Measurements from ENCODE around the gene ZNF836. TPM values are rescaled to one million over a fixed set of nuclear protein-coding genes. Genes with fewer than 3 reads are reported as not detected.

ZNF836 gene
- total RNA-seq, 3 donors from 2014 or later (not counting 1 experiment from before 2014, with no cell fraction given): 27.9 to 40.2 (median 28.0) TPM

- Histone ChIP-seq H3K9me3 (ENCODE audit: control insufficient read depth, insufficient read depth, low read length) (no peaks in the 10 kb centered on the region), H3K4me3 (ENCODE audit: low read length) (no peak overlapping the region), H3K4me1 (ENCODE audit: control insufficient read depth, insufficient read depth, low read length) (peaks cover 36% of the 10 kb centered on the region), H3K27ac (ENCODE audit: low read length) (no peak overlapping the region), H3K27me3 (ENCODE audit: control insufficient read depth, insufficient read depth, low read length) (no peaks in the 10 kb centered on the region), H3K36me3 (ENCODE audit: control insufficient read depth, insufficient read depth, low read length) (peaks cover 22% of the 10 kb centered on the region)
- intact Hi-C loops (cut with micrococcal nuclease): loop anchor here (5.0 kb wide), 1 partner anchor 45 kb away; no protein-coding TSS in a partner anchor
- Mint-ChIP-seq H3K9me3 (no peaks in the 10 kb centered on the region), H3K27me3 (ENCODE audit: low read depth in 2 of 2) (no peaks in the 10 kb centered on the region), H3K4me1 (peaks cover 57 to 63% of the 10 kb centered on the region in 2 donors), H3K4me3 (peak overlapping the region; percentile 99), H3K27ac (peak overlapping the region; percentile 99), H3K36me3 (peaks cover 6% of the 10 kb centered on the region)
- ATAC-seq (no peak), DNase-seq (no peak)
- 51% methylated on average over 2 of the region's 2 CpGs for WGBS (ENCODE audit: insufficient coverage)
- no peak for TF ChIP-seq CTCF (IDR thresholded peaks at IDR 0.05)
Observed at GRCh38 chr19:52191951-52192350, 20.5 kb upstream of the ZNF836 start.

- Mint-ChIP-seq H3K27ac (peak overlapping the region; percentile 99), H3K27me3 (ENCODE audit: low read depth in 2 of 2) (no peaks in the 10 kb centered on the region), H3K9me3 (no peaks in the 10 kb centered on the region), H3K4me1 (peaks cover 57 to 63% of the 10 kb centered on the region in 2 donors), H3K4me3 (peak overlapping the region; percentile 99), H3K36me3 (peaks cover 6% of the 10 kb centered on the region)
- H3K4me3 ChIP-seq (ENCODE audit: low read length): no peak overlapping the region
- intact Hi-C loops (cut with micrococcal nuclease): loop anchor here (5.0 kb wide), 1 partner anchor 46 kb away; no protein-coding TSS in a partner anchor
- TF ChIP-seq CTCF (IDR thresholded peaks at IDR 0.05): no peak
- peaks cover 36% of the 10 kb centered on the region for H3K4me1 ChIP-seq (ENCODE audit: control insufficient read depth, insufficient read depth, low read length)
- ATAC-seq: no peak
- H3K36me3 ChIP-seq (ENCODE audit: control insufficient read depth, insufficient read depth, low read length): peaks cover 18% of the 10 kb centered on the region
- 77% methylated on average over 5 of the region's 5 CpGs for WGBS (ENCODE audit: insufficient coverage)
- H3K27ac ChIP-seq (ENCODE audit: low read length): no peak overlapping the region
- no peaks in the 10 kb centered on the region for H3K27me3 ChIP-seq (ENCODE audit: control insufficient read depth, insufficient read depth, low read length)
- no peaks in the 10 kb centered on the region for H3K9me3 ChIP-seq (ENCODE audit: control insufficient read depth, insufficient read depth, low read length)
- DNase-seq: no peak
Observed at GRCh38 chr19:52191389-52191788, 20.0 kb upstream of the ZNF836 start.

GRCh38 chr19:52190487-52191293 is 19.3 kb upstream of the ZNF836 start:
- ATAC-seq: peak in 1 of 3 donors; percentile 0
- no peak for TF ChIP-seq CTCF (IDR thresholded peaks at IDR 0.05)
- Histone ChIP-seq H3K4me3 (ENCODE audit: low read length) (peak overlapping the region; percentile 61), H3K36me3 (ENCODE audit: control insufficient read depth, insufficient read depth, low read length) (peaks cover 12% of the 10 kb centered on the region), H3K9me3 (ENCODE audit: control insufficient read depth, insufficient read depth, low read length) (no peaks in the 10 kb centered on the region), H3K4me1 (ENCODE audit: control insufficient read depth, insufficient read depth, low read length) (peaks cover 36% of the 10 kb centered on the region), H3K27ac (ENCODE audit: low read length) (peak overlapping the region; percentile 87), H3K27me3 (ENCODE audit: control insufficient read depth, insufficient read depth, low read length) (no peaks in the 10 kb centered on the region)
- Mint-ChIP-seq H3K27ac (peak overlapping the region; percentile 99), H3K27me3 (ENCODE audit: low read depth in 2 of 2) (no peaks in the 10 kb centered on the region), H3K9me3 (no peaks in the 10 kb centered on the region), H3K36me3 (peaks cover 6% of the 10 kb centered on the region), H3K4me1 (peaks cover 57 to 63% of the 10 kb centered on the region in 2 donors), H3K4me3 (peak overlapping the region; percentile 99)
- WGBS (ENCODE audit: insufficient coverage): 13% methylated on average over 36 of the region's 40 CpGs
- no peak for DNase-seq
- intact Hi-C loops (cut with micrococcal nuclease): loop anchor here (5.0 kb wide), 1 partner anchor 47 kb away; no protein-coding TSS in a partner anchor

Measured in natural killer cell (primary cell).